AG20443 (cell line): ENCODE measurements around the gene FOXD4L6.
"Not testable (repeated sequence)": the region's sequence is repeated elsewhere in the genome, so short reads cannot be mapped to it uniquely, and the experiment has no call there.

Experiments
- DNase-seq: peaks from one replicate; pipeline ENCODE4 v3.0.0; 2012; ENCODE audit warnings: low spot score, mixed read lengths

The FOXD4L6 gene

DNA sequence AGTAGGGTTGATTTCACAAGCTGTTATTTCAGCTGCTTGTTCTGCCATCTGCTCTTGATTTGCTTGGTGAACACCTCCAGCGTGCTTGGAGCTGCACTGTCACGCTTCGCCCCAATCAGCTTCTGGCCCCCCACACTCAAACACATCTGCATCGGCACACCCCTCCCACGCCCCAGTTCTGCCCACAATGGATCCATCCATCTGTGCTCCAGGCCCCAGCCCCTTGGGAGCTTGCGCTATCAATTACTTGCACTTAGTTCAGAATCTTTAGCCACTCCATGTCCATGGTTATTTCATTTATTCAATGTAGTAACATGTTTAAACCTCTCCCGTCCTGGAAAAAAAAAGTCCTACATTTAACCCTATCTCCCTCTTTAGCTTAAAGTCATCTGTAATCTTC, 28.0 kb downstream of the FOXD4L6 start:
- DNase-seq, result not testable (repeated sequence)

DNA sequence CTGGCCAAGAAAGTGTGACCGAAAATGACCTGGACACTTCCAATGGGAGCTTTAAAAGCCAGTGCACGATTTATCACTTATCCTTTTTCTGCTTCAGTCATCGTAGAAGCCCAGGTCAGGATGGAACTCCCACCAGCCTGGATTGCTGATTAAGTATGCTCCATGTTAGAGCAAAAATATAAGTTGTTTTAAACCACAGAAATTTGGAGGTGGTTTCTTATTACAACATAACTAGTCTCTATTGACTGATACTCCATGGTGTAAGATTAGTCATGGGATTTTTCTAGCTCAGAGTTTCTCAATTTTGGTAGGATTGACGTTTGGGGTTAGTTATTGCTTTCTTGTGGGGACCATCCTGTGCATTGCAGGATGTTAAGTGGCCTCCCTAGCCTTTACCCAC, 29.7 kb downstream of the FOXD4L6 start:
- DNase-seq, result not testable (repeated sequence)

DNA sequence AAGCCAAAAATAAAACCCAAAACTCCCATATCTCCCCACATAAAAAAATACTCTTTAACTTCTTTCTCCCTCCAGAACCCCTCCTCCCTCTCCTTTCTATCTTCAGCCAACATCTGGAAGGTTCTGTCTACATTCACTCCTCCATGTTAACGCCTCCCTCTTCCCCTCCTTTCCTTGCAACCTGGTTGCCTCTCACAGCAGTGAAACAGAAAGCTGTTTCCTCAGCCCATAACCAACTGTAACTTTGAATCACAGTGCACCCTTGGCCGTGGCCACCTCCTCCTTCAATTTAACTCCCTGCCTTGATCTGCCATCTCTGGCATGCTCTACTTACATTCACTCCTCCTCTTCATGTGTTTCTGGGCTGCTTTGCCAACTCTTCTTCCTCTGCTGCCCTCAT, 33.4 kb downstream of the FOXD4L6 start:
- not testable (repeated sequence) for DNase-seq

DNA sequence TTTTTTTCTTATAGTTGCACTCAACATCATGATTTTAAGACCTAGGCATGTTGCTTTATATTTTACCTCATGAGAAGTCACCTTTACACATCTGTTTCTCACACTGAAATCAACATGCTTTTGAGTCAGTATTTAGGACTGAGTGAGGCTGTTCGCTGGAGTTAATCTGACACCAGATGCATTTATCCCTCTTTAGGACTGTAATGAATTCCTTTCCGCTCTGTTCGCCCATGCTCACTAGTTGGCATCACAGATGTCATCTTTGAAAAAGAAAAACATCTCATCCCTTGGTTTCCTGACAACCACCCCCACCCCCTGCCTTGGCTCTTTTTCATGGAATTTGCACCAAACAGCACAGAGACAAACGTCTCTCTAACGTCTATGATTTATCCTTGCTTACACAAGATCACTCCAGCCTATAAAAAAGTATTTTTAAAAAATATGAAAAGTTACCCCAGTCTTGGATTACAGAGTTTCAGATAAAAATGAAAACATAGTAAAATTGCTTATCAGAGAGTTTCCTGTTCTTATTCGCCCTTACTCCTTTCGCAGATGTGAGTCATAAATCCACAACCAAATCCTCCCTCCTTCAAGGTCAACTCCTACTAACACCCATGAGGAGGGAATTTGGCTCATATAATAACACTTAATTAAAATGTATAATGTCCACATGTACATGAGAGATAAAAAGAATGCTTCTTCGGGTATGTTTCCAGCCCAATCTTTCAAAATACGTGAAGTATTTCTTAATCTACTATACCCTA, 34.3 kb downstream of the FOXD4L6 start:
- DNase-seq, result not testable (repeated sequence)

DNA sequence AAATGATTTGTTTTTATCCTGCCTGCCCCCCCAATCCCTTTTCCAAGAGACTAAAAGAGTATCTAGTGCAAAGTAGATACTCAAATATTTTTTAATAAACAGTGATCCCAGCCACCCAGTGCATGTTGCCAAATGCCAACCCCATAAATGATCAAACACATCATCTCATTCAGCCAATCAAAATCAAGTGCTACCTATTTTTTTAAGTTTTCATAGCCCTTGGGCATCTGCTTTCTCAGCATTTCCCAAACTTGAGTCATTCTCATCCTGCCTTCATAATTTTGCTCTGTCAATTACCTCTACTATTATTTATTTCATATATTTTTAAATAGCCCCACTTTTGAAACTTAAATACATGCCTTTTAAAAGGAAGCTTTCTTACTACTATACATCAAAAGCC, 37.6 kb downstream of the FOXD4L6 start:
- not testable (repeated sequence) for DNase-seq

DNA sequence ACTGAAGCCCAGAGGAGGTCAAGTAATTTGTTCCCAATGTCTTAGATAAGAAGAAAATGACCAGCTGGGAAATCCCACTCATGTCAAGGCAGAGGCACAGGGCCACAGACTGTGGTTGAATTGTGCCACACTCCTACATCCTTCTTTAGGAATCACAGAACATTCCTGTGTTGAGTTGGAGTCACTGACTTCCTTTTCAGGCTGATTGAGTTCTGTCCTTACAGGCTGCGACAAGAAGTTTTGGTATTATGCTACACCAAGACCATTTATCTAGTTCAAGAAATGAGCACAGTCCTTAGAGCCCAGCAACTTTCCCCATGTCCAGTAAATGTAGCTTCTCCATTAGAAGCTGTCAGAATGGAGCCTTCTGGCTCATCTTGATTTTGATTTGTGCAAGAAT, 38.1 kb downstream of the FOXD4L6 start:
- DNase-seq, result not testable (repeated sequence)

DNA sequence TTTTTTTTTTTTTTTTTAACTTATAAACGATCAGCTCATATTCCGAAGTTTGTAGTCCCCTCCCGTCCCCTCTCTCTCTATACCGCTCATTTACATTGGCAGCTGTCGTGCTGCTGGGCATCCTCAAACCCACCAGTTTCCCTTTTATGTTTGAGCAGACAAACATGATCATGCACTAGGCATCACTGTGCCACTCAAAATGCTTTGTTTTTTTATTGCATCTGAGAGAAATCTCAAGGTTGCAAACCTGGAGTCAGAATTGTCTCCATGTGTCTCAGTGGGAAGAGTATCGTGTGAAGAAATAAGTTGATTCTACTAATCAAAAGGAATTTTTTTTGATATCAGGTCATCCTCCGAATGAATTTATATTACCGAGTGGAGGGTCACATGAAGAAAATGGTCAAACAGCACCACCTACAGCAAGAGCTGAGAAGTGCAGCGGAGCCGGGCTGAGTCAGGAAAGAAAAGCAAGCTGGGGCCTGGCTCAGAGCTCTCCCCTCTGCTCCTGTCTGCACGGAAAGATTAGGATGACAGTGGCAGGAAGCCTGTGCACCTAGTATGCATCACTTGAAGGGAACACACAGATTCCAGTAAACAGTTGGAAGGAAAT, 39.9 kb downstream of the FOXD4L6 start:
- DNase-seq, result not testable (repeated sequence)

DNA sequence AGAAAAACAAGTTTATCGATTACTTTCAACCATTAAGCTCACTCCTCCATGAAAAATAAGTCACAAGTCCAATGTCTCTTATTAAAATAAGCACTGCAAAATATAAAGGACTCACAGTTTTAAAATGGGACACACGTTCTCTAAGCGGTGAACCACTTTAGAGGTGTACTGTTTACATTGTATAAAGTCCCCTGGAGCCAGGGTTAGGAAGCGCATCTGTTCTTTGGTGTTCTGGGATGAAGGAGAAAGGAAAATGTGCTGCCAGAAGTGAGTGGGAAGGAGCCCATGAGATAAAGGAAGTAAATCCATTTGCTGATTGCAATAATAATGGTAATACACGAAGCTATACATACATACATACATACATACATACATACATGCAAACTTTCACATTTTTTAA, 40.6 kb downstream of the FOXD4L6 start:
- not testable (repeated sequence) for DNase-seq

DNA sequence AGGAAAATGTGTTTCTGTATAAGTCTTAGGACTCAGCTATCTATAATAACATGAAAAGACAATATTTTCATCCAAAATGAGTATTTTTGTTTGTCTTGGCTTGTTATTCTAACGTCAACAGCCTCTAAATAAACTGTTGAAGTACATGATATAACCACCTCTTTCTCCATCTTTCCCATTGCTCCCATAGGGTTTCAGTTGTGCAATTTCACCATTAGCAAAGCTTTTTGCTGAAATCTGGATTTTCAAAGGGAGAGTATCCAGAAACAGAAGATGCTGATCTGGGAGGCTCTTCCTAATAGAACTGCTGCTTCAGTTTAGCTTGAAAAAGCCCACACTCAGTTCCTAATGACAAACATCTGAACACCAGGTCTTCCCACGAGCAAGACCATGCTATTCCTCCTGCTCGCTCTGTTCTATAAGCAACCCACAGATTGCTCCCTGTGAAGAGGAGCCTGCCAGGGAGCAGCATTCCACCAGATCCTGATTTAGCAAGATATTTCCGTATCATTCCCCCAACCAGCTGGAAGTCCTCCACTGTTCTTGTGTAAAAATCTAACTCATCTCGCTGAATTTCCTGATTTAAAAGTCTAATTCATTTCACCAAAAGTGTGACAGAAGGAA, 41.2 kb downstream of the FOXD4L6 start:
- not testable (repeated sequence) for DNase-seq

DNA sequence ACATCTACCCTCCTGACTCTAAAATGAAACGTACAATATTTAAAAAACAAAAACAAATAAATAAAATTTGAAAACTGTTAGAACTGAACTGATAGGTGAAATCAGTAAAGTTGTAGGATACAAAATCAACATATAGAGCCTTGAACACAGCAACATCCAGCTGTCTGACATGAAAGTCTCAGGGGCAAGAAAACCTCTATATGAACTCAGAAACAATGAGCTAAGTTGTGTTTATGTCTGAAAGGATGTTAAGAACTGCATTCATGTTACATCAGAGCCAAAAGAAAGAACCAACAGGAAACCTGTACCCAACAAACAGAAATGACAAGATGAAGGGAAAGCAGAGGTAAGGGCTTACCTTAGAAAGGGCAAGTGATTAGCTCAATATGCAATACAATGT, 41.8 kb downstream of the FOXD4L6 start:
- DNase-seq, result not testable (repeated sequence)

DNA sequence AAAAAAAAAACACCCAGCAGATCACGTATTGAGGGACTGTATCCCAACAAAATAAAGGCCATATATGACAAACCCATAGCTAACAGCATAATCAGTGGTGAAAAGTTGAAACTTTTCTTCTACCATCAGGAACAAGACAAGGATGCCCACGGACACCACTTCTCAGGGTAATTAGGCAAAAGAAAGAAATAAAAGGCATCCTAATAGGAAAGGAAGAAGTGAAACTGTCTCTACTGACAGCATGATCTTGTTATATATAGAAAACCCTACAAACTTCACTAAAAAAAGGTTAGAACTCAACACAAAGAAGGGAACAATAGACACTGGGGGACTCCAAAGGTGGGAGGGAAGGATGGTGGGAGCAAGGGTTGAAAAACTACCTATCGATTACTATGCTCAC, 42.3 kb downstream of the FOXD4L6 start:
- not testable (repeated sequence) for DNase-seq

DNA sequence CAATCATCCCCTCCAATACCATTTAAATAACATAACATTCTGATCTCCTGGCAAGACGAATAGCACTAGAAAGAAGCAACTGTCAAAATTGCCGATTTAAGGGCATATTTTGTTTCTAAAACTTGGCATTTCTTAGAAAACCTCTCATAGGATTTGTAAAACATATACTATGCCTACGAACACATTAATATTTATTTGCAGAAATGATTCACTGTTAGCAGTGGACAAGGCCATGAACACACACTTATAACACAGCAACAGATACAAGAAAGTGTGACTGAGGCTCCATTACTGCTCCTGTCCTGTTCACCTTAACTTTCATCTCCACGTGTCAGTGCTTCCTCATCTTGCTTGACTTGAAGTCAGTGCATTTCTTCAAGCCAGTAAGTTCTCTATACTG, 46.1 kb downstream of the FOXD4L6 start:
- DNase-seq, result not testable (repeated sequence)

DNA sequence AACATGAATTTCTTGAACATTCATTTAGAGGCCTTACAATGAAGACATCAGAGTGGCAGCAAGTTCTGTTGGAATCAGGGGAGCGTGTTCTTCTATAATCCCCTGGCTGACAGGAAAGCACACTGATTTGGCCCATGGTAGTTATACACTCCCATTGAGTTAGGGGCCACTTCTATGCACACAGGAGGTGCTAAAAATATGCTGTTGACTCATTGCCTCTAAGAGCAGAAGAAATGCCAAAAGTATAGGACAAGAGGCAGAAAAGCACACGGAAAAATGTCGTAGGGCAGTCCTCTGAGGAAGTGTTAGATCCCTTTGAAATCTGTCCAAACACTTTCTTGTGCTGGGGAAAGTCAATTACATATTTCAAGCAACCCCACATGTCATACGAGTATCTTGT, 49.0 kb downstream of the FOXD4L6 start:
- not testable (repeated sequence) for DNase-seq

DNA sequence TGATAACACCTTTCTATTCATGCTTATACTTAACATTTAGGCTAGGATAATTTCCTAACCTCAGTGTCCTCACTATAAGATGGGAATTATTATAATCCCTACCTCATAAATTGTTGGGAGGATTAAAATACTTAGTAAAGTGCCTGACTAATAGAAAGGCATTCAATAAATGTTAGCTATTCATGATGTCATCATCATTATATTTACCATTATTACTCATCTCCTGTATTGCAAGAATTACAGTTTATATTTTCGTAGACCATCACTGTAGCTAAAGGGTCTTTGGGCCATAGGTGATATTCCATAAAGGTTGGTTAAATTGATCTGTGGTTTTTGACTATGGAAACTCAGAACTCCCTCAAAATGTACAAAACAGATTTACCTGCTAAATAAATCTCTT, 50.9 kb downstream of the FOXD4L6 start:
- DNase-seq, result not testable (repeated sequence)
